Colon (tissue), 2 donors: ENCODE measurements around the gene DLGAP4.

Experiments
- FAIRE-seq: peaks from 2 replicates; lab custom pipeline; 2012; peaks lifted over from hg19 to GRCh38; lab: Jason Lieb, UNC
- donor health status: control.
- donor health status: control.

DLGAP4 gene

DNA sequence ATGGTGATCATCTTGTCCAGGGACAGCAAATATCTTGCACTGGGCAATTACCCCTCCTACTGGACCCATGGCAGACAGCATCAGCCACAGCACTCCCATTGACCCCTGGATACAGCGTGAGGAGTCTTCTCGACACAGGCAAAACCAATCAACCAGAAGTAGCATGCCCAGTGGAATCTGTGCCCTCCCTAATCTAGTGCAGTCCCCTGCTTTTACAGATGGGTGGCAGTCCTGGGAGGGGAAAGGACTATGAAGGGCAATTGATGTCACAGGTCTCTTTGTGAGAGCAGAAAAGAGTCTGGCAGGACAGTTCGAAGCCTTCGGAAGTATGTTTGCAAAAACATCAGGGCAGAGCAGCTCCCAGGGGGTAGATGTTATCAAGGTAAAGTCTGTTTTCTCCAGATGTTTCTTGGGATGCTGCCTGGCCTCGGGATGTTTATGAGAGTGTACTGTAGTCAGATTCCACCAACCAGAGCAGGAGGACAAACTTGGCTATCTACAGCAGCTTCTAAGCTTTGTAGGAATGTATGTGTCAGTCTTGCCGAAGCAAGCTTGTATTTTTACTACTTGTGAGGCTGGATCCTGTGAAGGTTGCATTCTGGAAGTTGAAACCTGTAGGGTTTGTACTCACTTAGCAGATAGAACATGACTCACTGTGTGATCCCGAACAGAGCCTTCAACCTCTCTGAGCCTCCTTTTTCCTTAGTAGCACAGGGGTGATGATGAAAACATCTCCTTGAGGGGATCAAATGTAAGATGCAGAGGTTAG lies 172.2 kb downstream of the DLGAP4 start:
- no peak for FAIRE-seq

DNA sequence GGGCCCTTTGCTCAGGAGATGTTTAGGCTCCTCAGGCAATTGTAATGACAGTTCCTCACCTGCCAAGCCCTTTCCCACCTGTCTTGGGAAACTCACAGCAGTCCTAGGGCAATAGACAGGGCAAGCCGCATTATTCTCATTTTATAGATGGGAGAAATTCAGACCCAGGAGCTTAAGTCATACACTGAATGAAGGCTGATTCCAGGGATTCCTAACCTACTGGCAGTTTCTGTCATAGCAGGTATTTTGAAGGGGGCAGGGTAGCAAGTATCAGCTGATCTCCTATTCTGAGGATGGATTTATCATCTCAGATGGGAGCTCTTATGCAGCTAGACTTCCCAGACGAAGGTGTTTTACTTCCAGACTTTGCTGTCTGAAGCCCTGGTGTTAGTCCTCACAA lies 173.8 kb downstream of the DLGAP4 start:
- FAIRE-seq, result no peak

DNA sequence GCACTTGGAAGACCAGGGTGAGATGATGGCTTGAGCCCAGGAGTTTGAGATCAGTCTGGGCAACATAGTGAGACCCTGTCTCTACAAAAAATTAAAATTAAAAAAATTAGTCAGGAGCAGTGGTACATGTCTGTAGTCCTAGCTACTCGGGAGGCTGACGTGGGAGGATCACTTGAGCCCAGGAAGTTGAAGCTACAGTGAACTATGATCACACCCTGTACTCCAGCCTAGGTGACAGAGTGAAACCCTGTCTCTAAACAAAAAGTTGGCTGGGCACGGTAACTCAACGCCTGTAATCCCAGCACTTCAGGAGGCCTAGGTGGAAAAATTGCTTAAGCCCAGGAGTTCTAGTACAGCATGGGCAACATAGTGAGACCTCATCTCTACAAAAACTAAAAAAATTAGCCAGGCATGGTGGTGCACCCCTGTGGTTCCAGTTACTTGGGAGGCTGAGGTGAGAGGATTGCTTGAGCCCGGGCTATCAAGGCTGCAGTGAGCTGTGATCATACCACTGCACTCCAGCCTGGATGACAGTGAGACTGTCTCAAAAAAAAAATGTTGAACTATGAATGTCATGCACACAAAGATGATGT lies 174.4 kb downstream of the DLGAP4 start:
- no peak for FAIRE-seq

DNA sequence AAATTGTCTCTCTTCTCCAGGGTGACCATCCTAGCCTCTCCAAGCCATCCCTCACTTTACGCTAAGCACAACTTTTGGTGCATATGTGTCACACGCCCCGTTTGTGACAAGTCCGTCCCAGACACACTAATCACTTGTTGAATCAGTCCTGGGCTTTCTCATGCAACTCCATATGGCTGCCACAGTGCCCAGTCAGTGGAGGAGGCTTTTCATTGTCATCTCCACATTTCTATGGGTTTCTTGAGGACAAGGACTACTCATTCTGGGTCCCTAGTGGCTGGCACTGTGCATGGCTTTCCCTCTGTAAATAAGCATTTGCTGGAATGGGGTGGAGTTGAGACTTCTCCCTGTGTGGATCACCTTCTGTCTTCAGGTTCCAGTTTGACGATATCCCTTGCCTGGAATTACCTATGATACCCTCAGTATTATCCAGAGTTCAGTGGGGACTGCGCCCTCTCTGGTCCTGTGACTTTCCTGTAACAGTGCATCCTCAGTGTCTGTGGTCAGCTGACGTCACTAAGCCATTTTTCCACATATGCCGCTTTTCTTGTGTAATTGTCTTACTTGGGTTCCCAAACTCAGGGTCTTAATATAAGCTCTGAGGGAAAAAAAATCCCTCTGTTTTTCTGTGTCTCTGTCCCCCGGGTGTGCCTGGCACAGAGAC lies 175.4 kb downstream of the DLGAP4 start:
- no peak for FAIRE-seq

DNA sequence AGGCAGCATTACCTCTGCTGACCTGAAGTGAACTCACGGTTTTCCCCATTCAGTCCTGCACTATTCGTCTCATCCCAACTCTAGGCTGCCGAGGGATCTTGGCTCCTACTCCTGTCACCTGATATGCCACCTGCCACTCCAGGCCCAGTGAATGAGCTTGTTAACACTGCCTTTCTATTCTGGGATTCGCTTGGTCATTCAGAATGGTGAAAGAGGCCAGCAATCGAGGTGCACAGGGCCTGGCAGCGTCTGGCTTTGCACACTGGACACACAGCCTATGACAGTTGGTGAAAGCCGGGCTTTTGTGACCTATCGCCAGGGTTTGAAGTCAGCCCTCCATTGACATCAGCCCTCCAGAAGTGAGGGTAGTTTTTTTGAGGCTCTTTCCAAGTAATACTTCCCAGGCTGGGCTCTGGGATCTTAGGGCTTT lies 175.9 kb downstream of the DLGAP4 start:
- no peak for FAIRE-seq

DNA sequence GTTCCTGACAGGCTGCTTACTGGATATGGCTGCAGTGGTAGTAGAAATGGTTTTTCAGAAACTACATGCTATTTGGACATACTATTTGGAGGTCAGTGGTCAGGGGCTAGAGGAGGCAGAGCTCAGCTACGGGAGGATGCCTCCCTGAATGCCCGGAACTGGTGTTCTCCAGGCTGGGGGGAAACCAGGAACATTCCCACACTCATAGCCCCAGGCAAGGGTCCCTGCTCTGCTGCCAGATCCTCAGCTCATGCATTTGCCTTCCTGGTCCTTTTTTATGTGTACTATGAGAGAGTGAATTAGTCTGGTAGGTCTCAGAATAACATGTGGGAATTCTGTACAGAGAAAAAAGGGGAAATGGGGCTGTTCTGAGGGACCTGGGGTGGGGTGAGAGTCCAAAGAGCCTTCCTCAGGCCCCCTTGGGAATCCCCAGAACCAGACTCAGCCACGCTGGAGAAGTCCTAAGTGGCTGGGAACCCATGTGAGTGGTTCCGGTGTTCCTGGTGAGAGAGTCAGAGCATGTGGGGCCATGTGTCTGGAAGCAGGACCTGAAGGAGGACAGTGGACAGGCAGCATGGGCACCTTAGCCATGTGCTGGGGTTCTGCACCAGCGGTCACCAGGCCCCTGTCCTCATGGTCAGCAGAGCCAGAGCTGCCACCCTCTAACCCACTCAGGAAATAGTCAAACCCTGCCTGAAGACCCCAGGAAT lies 177.2 kb downstream of the DLGAP4 start:
- no peak for FAIRE-seq

DNA sequence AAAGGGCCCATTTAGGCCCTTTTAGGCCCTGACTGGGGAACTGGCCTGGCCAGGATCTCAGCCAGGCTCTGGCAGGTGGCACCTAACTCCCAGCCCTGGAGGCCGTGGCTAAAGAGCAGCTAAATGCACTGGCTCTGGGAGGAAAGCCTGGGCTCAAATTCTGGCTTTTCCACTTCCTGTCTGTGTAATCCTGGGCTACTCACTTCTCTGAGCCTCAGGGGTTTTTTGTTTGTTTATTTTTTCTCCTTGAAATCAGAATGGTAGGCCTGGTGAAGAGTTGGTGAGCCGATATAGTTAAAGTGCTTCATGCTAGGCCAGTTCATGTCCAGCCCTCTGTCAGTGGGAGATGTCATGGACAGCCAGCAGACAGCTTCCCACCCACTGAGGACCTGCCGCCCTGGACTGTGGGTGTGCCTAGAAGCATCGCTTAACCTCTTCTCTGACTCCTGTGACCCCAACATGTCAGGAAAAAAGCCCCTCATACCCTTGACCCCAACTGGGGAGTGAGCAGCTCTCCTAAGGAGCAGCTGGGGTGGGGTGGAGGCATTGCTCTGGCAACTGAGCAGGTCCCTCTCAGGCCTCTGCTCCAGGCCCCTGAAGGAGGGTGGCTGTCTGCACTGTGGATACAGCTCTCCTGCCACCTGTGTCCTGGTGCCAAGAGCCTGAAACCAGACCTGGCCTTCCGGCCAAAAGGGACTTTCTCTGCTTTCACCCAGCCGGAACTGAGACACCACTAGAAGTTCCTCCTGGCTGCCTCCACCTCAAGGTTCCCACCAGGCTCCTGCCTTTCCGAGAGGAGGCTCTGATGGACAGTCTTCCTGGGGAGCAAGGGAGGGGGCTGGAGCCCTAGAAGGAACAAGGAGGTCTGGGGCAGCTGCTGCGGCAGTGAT lies 178.0 kb downstream of the DLGAP4 start:
- FAIRE-seq, result no peak

DNA sequence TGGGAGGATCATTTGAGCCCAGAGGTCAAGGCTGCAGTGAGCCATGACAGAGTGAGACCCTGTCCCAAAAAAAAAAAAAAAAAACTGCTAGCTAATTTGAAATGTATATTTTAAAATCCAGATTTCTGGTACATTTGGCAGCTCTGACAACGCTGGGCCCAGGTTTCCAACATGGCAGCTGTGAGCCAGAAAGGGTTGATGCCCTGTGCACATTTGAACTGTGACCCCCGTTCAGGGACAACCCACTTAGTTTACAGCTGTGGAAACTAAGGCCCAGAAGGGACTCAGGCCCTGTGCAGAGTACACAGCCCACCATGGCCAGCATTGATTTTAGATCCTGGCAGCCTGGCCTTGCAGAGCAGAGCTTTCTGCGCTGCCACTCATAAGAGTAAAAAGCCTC lies 179.1 kb downstream of the DLGAP4 start:
- FAIRE-seq, result no peak

DNA sequence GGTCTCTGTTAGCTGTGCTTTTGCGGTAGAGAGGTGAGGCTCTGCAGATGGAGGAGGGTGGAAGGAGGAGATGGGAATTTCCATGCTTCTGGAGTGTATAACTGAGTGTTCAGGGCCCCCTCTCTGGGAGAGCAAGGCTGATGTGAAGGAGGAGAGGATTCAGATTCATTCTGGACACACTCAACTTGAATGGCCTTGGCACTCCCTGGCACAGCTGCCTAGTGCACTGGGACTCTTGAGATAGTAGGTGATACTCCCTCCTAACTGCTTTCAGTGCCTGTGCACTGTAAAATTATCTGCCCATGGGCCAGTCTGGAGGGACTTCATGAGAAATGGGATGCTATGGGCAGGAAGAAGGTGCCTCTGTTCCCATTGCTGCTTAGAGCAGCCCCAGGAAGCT lies 180.9 kb downstream of the DLGAP4 start:
- no peak for FAIRE-seq

DNA sequence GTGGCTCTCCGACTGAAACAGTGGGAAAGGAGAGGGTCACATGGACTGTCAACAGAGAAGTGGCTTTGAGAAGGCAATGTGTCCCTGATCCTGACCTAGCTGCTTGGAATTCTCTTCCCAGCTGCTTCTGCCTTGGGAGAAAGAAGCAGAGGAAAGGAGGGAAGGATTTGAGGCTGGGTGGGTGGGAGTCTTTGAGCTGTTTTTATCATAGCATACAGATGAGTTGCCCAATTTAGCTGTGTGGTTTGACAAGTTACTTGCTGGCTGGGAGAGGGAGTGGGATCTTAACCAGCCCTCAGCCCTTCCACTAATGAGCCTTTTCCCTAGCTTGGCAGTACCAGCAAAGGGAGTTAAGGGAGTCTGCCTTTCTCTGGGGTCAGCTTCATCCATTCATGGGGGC lies 184.1 kb downstream of the DLGAP4 start:
- no peak for FAIRE-seq

DNA sequence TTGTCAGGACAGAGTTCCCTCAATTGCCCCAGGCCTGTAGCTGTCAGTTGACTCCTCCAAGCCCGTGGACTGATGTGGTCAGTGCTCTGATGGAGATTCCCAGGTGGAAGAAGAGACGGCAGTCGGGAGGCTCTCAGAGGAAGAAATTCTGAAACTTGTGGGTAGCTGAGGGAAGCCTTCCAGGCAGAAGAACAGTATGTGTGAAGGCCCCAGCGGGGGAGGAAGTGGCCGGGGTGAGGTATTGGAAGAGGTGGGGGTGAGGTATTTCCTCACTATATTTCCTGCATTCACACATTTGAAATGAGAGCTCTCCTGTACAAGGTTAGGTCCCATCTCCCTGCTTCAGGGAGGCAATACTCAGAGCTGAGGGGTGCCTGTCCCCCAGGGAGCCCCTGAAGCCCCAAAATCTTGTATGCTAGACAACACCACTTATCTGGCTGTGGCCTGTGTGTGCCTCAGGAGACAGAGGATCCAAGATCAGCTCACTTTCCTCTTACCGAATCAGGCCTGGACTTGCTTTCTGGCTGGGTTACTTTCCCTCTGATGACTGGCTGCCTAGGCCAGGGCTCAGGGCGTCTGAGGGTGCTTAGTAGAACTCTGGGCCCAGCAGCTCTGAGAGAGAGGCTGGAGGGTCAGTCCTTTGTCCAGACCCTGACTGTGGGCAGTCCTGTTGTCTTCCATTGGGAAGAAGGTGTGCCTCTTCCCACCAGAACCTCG lies 185.9 kb downstream of the DLGAP4 start:
- no peak for FAIRE-seq

DNA sequence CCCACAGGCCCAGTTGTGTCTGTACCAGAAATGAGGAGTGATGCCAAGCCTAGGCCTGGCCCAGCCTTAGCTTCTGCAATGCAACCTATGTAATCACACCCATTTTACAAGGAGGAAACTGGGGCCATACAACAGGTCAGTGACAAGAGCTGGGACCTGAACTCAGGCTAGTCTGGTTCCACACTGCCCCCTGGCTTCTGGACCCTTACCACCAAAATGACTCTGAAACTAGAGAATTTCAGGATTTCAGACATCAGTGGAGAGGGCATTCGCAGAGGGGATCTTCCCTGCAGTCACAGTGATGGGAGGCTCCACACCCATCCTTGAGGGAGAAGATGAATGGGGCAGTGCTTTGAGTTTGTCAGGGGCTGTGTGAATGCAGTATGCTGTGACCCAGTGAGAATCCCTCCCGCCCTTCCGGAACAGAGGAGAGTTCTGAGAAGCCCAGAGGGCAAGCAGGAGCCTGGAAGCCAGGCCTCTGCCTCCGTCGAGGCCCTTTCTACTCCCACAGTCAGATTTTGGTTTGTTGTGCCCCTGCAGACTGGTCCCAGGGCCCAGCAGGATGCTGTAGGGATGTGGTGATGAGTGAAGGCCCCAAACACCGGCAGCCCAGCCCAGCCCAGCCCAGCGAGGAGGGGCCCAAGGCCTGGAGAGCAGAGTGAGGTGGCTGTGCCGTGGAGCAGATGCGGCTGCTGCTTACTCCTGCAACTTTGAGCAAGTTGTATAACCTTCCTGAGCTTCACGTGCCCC lies 187.1 kb downstream of the DLGAP4 start:
- no peak for FAIRE-seq

DNA sequence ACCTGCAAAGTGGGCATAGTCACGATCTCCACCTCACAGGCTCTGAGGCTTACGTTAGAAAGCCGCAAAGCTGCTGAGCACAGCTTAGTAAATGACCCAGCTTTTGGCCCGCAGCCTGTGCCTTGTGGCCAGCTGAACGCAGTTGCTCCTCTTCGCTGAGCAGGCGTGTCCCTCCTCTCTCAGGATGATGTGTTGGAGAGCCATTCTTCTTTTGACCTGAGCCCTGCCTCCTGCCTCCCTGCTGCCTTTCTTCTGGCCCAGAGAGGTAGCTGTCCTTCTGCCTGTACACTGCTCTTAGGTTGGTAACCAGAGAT lies 187.6 kb downstream of the DLGAP4 start:
- FAIRE-seq, result no peak

DNA sequence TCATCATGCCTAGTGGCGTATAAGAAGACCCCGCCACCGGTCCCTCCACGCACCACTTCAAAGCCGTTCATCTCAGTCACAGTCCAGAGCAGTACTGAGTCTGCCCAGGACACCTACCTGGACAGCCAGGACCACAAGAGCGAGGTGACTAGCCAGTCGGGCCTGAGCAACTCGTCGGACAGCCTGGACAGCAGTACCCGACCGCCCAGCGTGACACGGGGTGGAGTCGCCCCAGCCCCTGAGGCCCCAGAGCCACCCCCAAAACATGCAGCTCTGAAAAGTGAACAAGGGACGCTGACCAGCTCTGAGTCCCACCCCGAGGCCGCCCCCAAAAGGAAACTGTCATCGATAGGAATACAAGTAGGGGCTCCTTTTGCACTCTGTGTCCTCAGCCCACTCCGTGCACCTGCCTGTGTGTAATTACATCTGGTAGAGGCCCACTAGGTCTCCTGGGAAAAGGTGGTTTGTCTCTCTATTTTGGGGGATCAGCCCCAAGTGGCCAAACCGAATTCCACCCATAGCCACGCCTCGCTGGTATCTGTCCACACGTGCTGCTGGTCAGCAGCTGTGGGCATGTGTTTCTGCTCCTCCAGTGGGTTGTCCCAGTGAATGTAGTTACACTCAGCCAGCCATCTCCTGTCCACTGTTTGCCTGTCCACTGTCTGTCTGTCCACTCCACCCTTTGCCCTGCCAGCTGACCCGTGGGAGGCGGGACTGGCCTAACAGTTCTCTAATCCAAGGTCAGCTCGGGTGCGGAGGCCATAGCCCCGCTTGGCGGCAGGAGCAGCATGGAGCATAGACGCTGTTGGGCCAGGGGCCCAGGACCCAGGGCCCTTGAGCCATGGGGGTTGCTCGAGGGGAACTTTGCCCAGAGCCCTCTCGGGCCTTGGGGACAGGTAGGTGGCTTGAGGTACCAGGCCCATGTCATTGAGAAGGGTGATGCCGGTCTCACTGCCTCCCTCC lies 190.8 kb downstream of the DLGAP4 start:
- no peak for FAIRE-seq

DNA sequence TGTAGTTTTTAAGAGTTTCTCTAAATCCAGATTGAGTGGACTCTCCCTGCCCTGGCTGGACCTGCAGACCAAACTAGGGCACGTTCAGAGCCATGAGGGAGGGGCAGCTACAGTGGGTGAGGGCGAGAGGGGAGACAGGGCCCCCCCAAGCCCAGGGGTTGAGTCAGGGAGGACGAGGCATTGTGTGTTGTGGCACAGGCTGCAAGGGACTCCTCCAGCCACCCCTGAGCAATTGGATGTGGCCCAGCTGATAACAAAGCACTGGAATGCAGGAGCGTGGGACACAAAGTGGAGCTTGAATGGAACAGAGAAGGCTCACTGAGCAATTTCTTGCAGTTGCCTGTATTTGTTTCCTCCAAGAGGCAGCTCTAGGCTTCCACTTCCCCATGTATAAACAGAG lies 191.7 kb downstream of the DLGAP4 start:
- FAIRE-seq, result no peak

DNA sequence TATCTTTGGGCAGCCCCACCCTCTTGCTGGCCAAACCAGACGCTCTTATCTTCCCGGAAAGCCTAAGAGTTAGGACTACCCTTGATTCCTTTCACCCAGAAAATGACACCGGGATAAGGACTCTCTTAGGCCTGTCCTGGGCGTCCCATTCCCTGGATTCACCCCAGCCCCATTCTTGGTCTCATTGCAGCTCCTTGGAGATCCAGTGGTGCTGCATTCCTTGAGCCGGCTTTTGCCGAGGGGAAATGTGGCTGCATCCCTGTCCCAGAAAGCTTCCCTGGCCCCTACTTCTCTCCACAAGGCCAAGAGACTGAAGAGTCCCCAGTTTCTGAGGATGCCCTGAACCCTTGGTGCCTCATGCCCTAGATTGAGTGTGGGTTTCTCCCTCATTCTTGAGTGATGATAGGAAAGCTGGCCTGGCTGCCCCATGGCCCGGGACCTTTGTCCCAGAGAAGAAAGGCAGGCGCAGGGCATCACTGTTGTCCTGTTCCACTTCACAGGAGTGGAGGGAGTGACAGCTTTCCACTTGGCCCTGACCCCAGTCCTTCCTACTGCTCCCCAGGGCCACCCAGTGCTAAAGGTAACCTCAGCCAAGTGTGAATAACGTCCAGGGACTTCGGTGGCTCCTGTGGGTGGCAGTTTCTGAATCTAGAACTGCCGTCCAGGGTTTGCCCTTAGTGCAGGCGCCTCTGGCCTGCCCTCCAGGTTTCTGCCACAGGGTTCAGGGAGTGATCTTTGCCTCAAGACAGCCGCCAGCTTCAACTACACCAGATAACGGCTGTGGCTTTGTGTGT lies 192.4 kb downstream of the DLGAP4 start:
- FAIRE-seq, result no peak

DNA sequence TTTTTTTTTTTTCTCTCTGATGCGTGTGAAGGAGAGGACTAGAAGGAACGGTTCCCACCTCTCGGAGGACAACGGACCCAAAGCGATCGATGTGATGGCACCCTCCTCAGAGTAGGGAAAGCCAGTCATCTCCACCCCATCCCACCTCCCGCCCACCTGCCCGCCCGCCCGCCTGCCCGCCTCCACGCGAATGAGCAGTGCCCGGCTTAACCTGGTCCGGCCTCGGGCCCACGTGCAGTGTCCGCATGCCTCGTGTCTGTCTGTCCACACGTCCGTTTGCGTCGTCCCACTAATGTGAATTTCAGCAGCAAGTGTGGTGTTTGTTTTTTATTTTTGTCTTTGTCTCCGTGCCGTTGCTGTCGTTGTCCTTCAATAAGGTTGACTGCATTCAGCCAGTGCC lies 193.1 kb downstream of the DLGAP4 start:
- no peak for FAIRE-seq

DNA sequence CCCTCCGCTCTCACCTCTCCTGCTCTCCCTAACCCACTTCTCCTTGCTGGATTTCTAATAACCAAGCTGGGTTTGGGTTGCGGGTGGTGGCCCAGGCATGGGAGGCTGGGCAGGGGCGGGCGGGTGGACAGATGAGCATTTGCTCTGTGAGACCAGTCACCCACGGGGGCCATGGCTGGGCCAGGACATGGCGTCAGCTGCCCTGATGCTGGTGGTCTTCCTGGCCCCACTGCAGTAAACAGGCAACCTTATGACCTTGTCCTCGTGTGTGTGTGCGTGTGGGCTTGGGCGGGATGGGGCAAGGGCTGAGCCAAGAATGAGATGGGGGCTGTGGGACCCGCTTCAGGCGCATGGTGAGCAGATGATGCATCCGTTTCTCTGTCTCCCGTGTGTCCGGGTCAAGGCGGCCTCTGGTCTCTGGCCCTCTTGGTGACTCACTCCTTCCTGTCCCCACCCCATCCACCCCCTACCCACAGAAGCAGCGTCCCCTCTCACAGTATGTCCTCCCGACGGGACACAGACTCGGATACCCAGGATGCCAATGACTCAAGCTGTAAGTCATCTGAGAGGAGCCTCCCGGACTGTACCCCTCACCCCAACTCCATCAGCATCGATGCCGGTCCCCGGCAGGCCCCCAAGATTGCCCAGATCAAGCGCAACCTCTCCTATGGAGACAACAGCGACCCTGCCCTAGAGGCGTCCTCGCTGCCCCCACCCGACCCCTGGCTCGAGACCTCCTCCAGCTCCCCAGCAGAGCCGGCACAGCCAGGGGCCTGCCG lies 193.8 kb downstream of the DLGAP4 start:
- no peak for FAIRE-seq
